Osteoblast (primary cell): ENCODE measurements around the gene USP6NL. TPM values are rescaled to one million over a fixed set of nuclear protein-coding genes. Genes with fewer than 3 reads are reported as not detected.

Experiments
- DNase-seq: peaks from one replicate; pipeline ENCODE4 v3.0.0; 2011; ENCODE audit warnings: low spot score, mixed read lengths; ENCODE audit not compliant: insufficient read length; ENCODE audit errors: missing footprints
- H2AFZ ChIP-seq: 2 replicates; pipeline ENCODE4 v1.6.0; 2011; ENCODE audit warnings: mild to moderate bottlenecking, low read length
- H3K27ac ChIP-seq: 2 replicates; pipeline ENCODE4 v1.5.1; 2011; ENCODE audit warnings: mild to moderate bottlenecking, low read depth, low read length, moderate library complexity
- H3K27me3 ChIP-seq: 2 replicates; pipeline ENCODE4 v1.6.0; 2012; ENCODE audit warnings: mild to moderate bottlenecking, control low read depth, inconsistent platforms, low read length, moderate library complexity; ENCODE audit not compliant: insufficient read depth
- H3K36me3 ChIP-seq: 2 replicates; pipeline ENCODE4 v1.5.1; 2011; ENCODE audit warnings: mild to moderate bottlenecking, low read length, control low read depth, moderate library complexity; ENCODE audit not compliant: insufficient read depth
- H3K4me1 ChIP-seq: 2 replicates; pipeline ENCODE4 v1.5.1; 2011; ENCODE audit warnings: mild to moderate bottlenecking, low read length, control low read depth, moderate library complexity; ENCODE audit not compliant: insufficient read depth
- H3K4me2 ChIP-seq: 2 replicates; pipeline ENCODE4 v1.6.0; 2011; ENCODE audit warnings: mild to moderate bottlenecking, low read length; ENCODE audit not compliant: insufficient read depth
- H3K4me3 ChIP-seq: fragments of 200-600 bp; sonication (generic); 3 replicates; pipeline ENCODE4 v1.5.1; 2012; ENCODE audit warnings: mild to moderate bottlenecking, low read length, inconsistent platforms; ENCODE audit not compliant: insufficient read depth
- H3K79me2 ChIP-seq: 2 replicates; pipeline ENCODE4 v1.6.0; 2012; ENCODE audit warnings: mild to moderate bottlenecking, low read length, control low read depth, inconsistent platforms; ENCODE audit not compliant: insufficient read depth
- H3K9me3 ChIP-seq: 2 replicates; pipeline ENCODE4 v1.5.1; 2011; ENCODE audit warnings: low read depth, low read length, control low read depth
- H4K20me1 ChIP-seq: 2 replicates; pipeline ENCODE4 v1.6.0; 2012; ENCODE audit warnings: mild to moderate bottlenecking, low read length, control low read depth; ENCODE audit not compliant: insufficient read depth
- CTCF ChIP-seq: IDR thresholded peaks from 2 replicates; pipeline ENCODE4 v1.5.1; 2011; ENCODE audit warnings: mild to moderate bottlenecking, low read depth, low read length, moderate library complexity; ENCODE audit errors: extremely low read depth
- total RNA-seq: library from RNA; depleted of rRNA; stranded (reverse); fragments of >200 nt; gene quantifications from 2 replicates; pipeline ENCODE4 v1.2.3, GENCODE V29; 2012

USP6NL gene
- total RNA-seq, 1 donor: 13.8 TPM

- H3K4me3 ChIP-seq: no peak overlapping the region
- no peaks in the 10 kb centered on the region for H3K4me1 ChIP-seq
- DNase-seq: no peak
- no peak for TF ChIP-seq CTCF
- H2AFZ ChIP-seq: no peak overlapping the region
- H3K27ac ChIP-seq: no peak overlapping the region
- no peaks in the 10 kb centered on the region for H3K27me3 ChIP-seq
- no peaks in the 10 kb centered on the region for H3K9me3 ChIP-seq
- H3K4me2 ChIP-seq: no peak overlapping the region
- peaks cover 68% of the 10 kb centered on the region for H3K79me2 ChIP-seq
- peaks cover 10% of the 10 kb centered on the region for H4K20me1 ChIP-seq
- no peaks in the 10 kb centered on the region for H3K36me3 ChIP-seq
Measured at GRCh38 chr10:11601670-11602069, 9.8 kb downstream of the USP6NL start.

- Histone ChIP-seq H3K4me2 (no peak overlapping the region), H3K9me3 (no peaks in the 10 kb centered on the region), H3K4me1 (peaks cover 2% of the 10 kb centered on the region), H2AFZ (no peak overlapping the region), H3K4me3 (no peak overlapping the region), H3K36me3 (no peaks in the 10 kb centered on the region), H3K79me2 (peaks cover 56% of the 10 kb centered on the region), H4K20me1 (peaks cover 3% of the 10 kb centered on the region), H3K27ac (no peak overlapping the region), H3K27me3 (no peaks in the 10 kb centered on the region)
- DNase-seq: no peak
- no peak for TF ChIP-seq CTCF
Measured at GRCh38 chr10:11600280-11600679, 11.2 kb downstream of the USP6NL start.

GRCh38 chr10:11598712-11599397 lies 12.6 kb downstream of the USP6NL start:
- peaks cover 5% of the 10 kb centered on the region for H3K36me3 ChIP-seq
- no peak for TF ChIP-seq CTCF
- no peaks in the 10 kb centered on the region for H3K9me3 ChIP-seq
- no peak for DNase-seq
- no peak overlapping the region for H2AFZ ChIP-seq
- H3K27me3 ChIP-seq: no peaks in the 10 kb centered on the region
- no peak overlapping the region for H3K4me2 ChIP-seq
- peaks cover 3% of the 10 kb centered on the region for H4K20me1 ChIP-seq
- no peak overlapping the region for H3K4me3 ChIP-seq
- H3K27ac ChIP-seq: no peak overlapping the region
- peaks cover 58% of the 10 kb centered on the region for H3K79me2 ChIP-seq
- H3K4me1 ChIP-seq: peaks cover 6% of the 10 kb centered on the region

- TF ChIP-seq CTCF: no peak
- DNase-seq: no peak
- H3K79me2 ChIP-seq: peaks cover 51% of the 10 kb centered on the region
- no peaks in the 10 kb centered on the region for H3K9me3 ChIP-seq
- no peak overlapping the region for H3K27ac ChIP-seq
- no peak overlapping the region for H3K4me2 ChIP-seq
- H3K4me3 ChIP-seq: no peak overlapping the region
- peaks cover 6% of the 10 kb centered on the region for H3K4me1 ChIP-seq
- H2AFZ ChIP-seq: no peak overlapping the region
- H3K27me3 ChIP-seq: no peaks in the 10 kb centered on the region
- H3K36me3 ChIP-seq: peaks cover 5% of the 10 kb centered on the region
- H4K20me1 ChIP-seq: peaks cover 3% of the 10 kb centered on the region
Measured at GRCh38 chr10:11597470-11597869, 14.0 kb downstream of the USP6NL start.
